Chondrocyte (in vitro differentiated cells): Measurements from ENCODE around the gene COL24A1. TPM values are rescaled to one million over a fixed set of nuclear protein-coding genes. Genes with fewer than 3 reads are reported as not detected.
"Not testable (repeated sequence)": the region's sequence is repeated elsewhere in the genome, so short reads cannot be mapped to it uniquely, and the experiment has no call there.

ENCODE experiments used
- DNase-seq: peaks from one replicate; pipeline ENCODE4 v3.0.0; 2021; ENCODE audit warnings: mixed read lengths, low spot score
- H3K27ac Mint-ChIP-seq: one replicate; pipeline ENCODE4 v1.8.0; 2021; ENCODE audit warnings: mild to moderate bottlenecking, moderate library complexity, mixed read lengths; ENCODE audit not compliant: unreplicated experiment
- H3K27me3 Mint-ChIP-seq: 2 replicates; pipeline ENCODE4 v1.8.0; 2021; ENCODE audit warnings: low read depth, mixed read lengths
- H3K36me3 Mint-ChIP-seq: 2 replicates; pipeline ENCODE4 v1.8.0; 2021; ENCODE audit warnings: low read depth, mixed read lengths
- H3K4me1 Mint-ChIP-seq: 2 replicates; pipeline ENCODE4 v1.8.0; 2021; ENCODE audit warnings: low read depth, mild to moderate bottlenecking, mixed read lengths
- H3K4me3 Mint-ChIP-seq: one replicate; pipeline ENCODE4 v1.8.0; 2021; ENCODE audit warnings: mild to moderate bottlenecking, moderate library complexity, mixed read lengths; ENCODE audit not compliant: unreplicated experiment
- H3K9me3 Mint-ChIP-seq: 2 replicates; pipeline ENCODE4 v1.8.0; 2021; ENCODE audit warnings: low read depth, mixed read lengths
- CTCF ChIP-seq: fragments of 200-600 bp; sonication (generic); IDR thresholded peaks from 2 replicates; pipeline ENCODE4 v1.5.0; 2021; ENCODE audit warnings: antibody characterized with exemption, mild to moderate bottlenecking, moderate library complexity
- total RNA-seq: library from RNA; stranded (reverse); gene quantifications from 3 replicates; pipeline ENCODE4 v1.2.1, GENCODE V29; 2021

Gene COL24A1
- total RNA-seq, 1 donor from 2014 or later = 0.30 TPM

- H3K27me3 Mint-ChIP-seq = no peaks in the 10 kb centered on the region
- no peak overlapping the region for H3K4me3 Mint-ChIP-seq
- no peak for DNase-seq
- H3K27ac Mint-ChIP-seq = no peak overlapping the region
- H3K9me3 Mint-ChIP-seq = no peaks in the 10 kb centered on the region
- no peaks in the 10 kb centered on the region for H3K36me3 Mint-ChIP-seq
- TF ChIP-seq CTCF = no peak
- peaks cover 30% of the 10 kb centered on the region for H3K4me1 Mint-ChIP-seq
Observed at GRCh38 chr1:85847356-85847755, 309.2 kb downstream of the COL24A1 start.

DNA sequence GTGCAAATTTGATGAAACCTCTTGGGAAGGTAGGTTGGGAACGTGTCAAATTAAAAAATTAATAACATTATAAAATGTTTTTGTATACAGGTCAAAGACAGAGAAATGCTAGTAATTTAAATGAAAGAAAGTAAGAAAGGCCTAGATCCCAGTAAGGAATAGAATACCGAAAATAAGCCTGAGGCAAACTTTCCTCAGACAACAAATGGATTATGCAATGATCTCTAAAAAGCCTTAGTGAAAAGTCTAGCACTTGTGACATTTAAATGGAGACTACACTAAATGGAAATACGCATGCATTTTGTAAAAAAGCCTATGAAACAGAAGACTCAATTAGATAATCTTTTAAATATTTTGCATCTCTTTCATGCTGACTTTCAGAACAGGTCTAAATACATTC lies 309.9 kb downstream of the COL24A1 start:
- TF ChIP-seq CTCF = no peak
- no peak overlapping the region for H3K27ac Mint-ChIP-seq
- DNase-seq = no peak
- H3K4me3 Mint-ChIP-seq = no peak overlapping the region
- H3K9me3 Mint-ChIP-seq = no peaks in the 10 kb centered on the region
- no peaks in the 10 kb centered on the region for H3K36me3 Mint-ChIP-seq
- H3K27me3 Mint-ChIP-seq = no peaks in the 10 kb centered on the region
- peaks cover 30% of the 10 kb centered on the region for H3K4me1 Mint-ChIP-seq

DNA sequence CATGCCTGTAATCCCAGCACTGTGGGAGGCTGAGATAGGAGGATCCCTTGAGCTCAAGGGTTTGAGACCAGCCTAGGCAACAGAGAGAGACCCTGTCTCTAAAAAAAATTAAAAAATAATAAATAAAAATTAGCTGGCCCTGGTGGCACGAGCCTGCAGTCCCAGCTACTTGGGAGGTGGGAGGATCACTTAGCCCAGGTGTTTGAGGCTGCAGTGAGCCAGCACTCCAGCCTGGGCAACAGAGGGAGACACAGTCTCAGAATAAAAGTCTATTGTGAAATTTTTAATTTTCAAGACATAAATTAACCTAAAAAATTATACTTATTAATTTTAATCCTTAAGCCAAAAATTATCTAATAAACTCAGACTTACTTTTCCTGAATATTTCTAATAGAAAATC lies 317.1 kb downstream of the COL24A1 start:
- DNase-seq = no peak
- Mint-ChIP-seq H3K9me3 (no peaks in the 10 kb centered on the region), H3K4me3 (no peak overlapping the region), H3K27ac (no peak overlapping the region), H3K36me3 (no peaks in the 10 kb centered on the region), H3K27me3 (peaks cover 1% of the 10 kb centered on the region), H3K4me1 (no peaks in the 10 kb centered on the region)
- TF ChIP-seq CTCF = no peak

DNA sequence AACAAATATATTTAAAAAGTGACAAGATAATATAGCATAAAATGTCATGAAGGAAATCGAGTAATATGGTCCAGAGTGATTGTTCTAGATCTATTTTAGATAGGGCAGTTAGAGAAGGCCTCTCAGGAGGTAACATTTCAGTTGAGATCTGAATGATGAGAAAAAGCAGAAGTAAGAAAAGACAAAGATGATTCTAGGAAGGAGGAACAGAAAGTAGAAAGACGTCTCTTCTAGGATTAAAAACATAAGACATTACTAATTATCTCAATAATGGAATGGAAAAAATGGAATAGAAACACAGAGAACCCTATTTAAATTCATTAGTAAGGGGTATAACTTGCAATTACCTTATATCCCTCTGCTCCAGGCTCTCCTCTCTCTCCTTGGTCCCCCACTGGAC lies 318.3 kb downstream of the COL24A1 start:
- no peak overlapping the region for H3K27ac Mint-ChIP-seq
- H3K9me3 Mint-ChIP-seq = no peaks in the 10 kb centered on the region
- no peak for TF ChIP-seq CTCF
- no peaks in the 10 kb centered on the region for H3K36me3 Mint-ChIP-seq
- no peak for DNase-seq
- no peaks in the 10 kb centered on the region for H3K4me1 Mint-ChIP-seq
- H3K27me3 Mint-ChIP-seq = peaks cover 4% of the 10 kb centered on the region
- H3K4me3 Mint-ChIP-seq = no peak overlapping the region

- DNase-seq = no peak
- Mint-ChIP-seq H3K27ac (no peak overlapping the region), H3K9me3 (no peaks in the 10 kb centered on the region), H3K4me1 (no peaks in the 10 kb centered on the region), H3K27me3 (peaks cover 4% of the 10 kb centered on the region), H3K4me3 (no peak overlapping the region), H3K36me3 (no peaks in the 10 kb centered on the region)
- TF ChIP-seq CTCF = no peak
Observed at GRCh38 chr1:85836736-85837135, 319.8 kb downstream of the COL24A1 start.

DNA sequence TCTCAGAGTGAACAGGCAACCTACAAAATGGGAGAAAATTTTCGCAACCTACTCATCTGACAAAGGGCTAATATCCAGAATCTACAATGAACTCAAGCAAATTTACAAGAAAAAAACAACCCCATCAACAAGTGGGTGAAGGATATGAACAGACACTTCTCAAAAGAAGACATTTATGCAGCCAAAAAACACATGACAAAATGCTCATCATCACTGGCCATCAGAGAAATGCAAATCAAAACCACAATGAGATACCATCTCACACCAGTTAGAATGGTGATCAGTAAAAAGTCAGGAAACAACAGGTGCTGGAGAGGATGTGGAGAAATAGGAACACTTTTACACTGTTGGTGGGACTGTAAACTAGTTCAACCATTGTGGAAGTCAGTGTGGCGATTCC lies 323.4 kb downstream of the COL24A1 start:
- H3K4me1 Mint-ChIP-seq, H3K27ac Mint-ChIP-seq, H3K36me3 Mint-ChIP-seq, H3K27me3 Mint-ChIP-seq, H3K4me3 Mint-ChIP-seq, DNase-seq: not testable (repeated sequence)
- H3K9me3 Mint-ChIP-seq = peaks cover 13% of the 10 kb centered on the region
